Measurements from ENCODE around the gene TRPV4.

DNA sequence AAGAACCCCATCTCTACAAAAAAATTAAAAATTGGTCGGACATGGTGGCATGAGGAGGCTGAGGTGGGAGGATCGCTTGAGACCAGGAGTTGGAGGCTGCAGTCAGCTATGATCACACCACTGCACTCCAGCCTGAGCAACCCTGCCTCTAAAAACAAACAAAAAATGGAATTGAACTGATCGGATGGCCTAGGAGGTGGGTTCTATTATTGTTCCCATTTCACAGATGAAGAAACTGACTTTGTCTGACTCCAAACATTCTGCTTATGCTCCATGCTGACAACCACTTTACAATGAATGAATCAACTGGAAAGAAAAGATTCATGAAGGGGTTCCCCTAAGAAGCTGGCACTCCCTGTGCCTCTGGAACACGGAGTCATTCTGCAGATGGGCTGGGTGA is 47.3 kb downstream of the TRPV4 start:
- TF ChIP-seq GATA2 (IDR thresholded peaks at IDR 0.05; ENCODE audit: low read depth, low read length) (no peak), GATA3 (IDR thresholded peaks at IDR 0.05; ENCODE audit: low read depth, low read length) (no peak)

All from SH-SY5Y (cell line).